Activated CD8-positive, alpha-beta memory T cell treated with anti-CD3 and anti-CD28 coated beads, Interleukin-2, amount 50 U/mL, for 24 hours (primary cell): ENCODE measurements around the gene PGAP2.
"Not testable (repeated sequence)": the region's sequence is repeated elsewhere in the genome, so short reads cannot be mapped to it uniquely, and the experiment has no call there.

Source experiments
- DNase-seq: peaks from one replicate; pipeline ENCODE4 v3.0.0-alpha.2; 2020; ENCODE audit errors: extremely low read depth

The PGAP2 gene

GRCh38 chr11:3803726-3804495, 4.4 kb upstream of the PGAP2 start:
- DNase-seq = no peak

GRCh38 chr11:3808861-3809623, 682 bp downstream of the PGAP2 start:
- no peak for DNase-seq

GRCh38 chr11:3809624-3809928, 1.2 kb downstream of the PGAP2 start:
- DNase-seq = no peak

GRCh38 chr11:3810446-3810845, 2.1 kb downstream of the PGAP2 start:
- DNase-seq = no peak

GRCh38 chr11:3810951-3811350, 2.6 kb downstream of the PGAP2 start:
- no peak for DNase-seq

GRCh38 chr11:3814832-3815231, 6.5 kb downstream of the PGAP2 start:
- DNase-seq = not testable (repeated sequence)

GRCh38 chr11:3815845-3816244, 7.5 kb downstream of the PGAP2 start:
- DNase-seq = no peak

- no peak for DNase-seq
Measured at GRCh38 chr11:3816673-3817072, 8.3 kb downstream of the PGAP2 start.

- no peak for DNase-seq
Measured at GRCh38 chr11:3817181-3817800, 8.9 kb downstream of the PGAP2 start.

GRCh38 chr11:3820971-3821370, 12.6 kb downstream of the PGAP2 start:
- DNase-seq = no peak

- no peak for DNase-seq
Measured at GRCh38 chr11:3822312-3822711, 14.0 kb downstream of the PGAP2 start.

- DNase-seq = no peak
Measured at GRCh38 chr11:3823303-3823702, 14.9 kb downstream of the PGAP2 start.

GRCh38 chr11:3823762-3824506, 15.6 kb downstream of the PGAP2 start:
- DNase-seq = no peak

GRCh38 chr11:3824714-3825472, 16.5 kb downstream of the PGAP2 start:
- DNase-seq = peak; percentile 51

- no peak for DNase-seq
Measured at GRCh38 chr11:3825473-3826154, 17.3 kb downstream of the PGAP2 start.

- no peak for DNase-seq
Measured at GRCh38 chr11:3826721-3827120, 18.4 kb downstream of the PGAP2 start.

GRCh38 chr11:3827434-3828186, 19.2 kb downstream of the PGAP2 start:
- DNase-seq = no peak

GRCh38 chr11:3830088-3830487, 21.7 kb downstream of the PGAP2 start:
- no peak for DNase-seq

- no peak for DNase-seq
Measured at GRCh38 chr11:3830730-3831129, 22.4 kb downstream of the PGAP2 start.
